NT2/D1 (cell line): ENCODE results near the gene SKOR2.

Experiments
- YY1 ChIP-seq: IDR thresholded peaks from 2 replicates; pipeline ENCODE4 v1.6.1; 2011; ENCODE audit not compliant: insufficient read length, insufficient read depth
- ZNF274 ChIP-seq: IDR thresholded peaks from 2 replicates; pipeline ENCODE4 v1.6.1; 2011; ENCODE audit warnings: mild to moderate bottlenecking, low read depth, low read length

GRCh38 chr18:47283476-47283875 lies 32.0 kb upstream of the SKOR2 start:
- TF ChIP-seq YY1 = no peak
- TF ChIP-seq ZNF274 = no peak
